Bone marrow (tissue), 2 donors: Measurements from ENCODE around the gene CTIF.
A peak's percentile ranks its signal among the peaks of the same experiment; 100 is the strongest.
"Not testable (repeated sequence)": the region's sequence is repeated elsewhere in the genome, so short reads cannot be mapped to it uniquely, and the experiment has no call there.

ENCODE experiments used
- DNase-seq, 2 donors: peaks; one replicate each; lab custom pipeline; 2025; lab: John Stamatoyannopoulos, UW

The CTIF gene

DNA sequence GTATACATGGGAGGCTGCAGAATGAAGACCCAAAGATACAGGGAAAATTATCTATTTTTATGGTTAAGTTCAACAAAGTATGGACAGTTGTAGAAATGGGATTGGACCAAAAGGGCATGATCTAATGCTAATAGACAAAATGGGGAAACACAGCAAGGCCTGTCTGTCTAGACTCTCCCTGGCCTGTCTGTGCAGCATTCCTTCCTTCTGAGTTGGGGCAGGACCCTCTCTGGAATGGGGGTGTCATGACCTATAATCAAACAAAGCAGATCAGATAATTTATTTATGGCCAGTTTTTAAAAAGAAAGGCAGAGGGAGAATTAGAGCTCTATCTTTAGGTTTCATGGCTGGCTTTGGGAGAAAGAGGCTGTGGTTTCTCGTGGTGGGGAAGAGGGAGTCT, 104.4 kb downstream of the CTIF start:
- DNase-seq: no peak

DNA sequence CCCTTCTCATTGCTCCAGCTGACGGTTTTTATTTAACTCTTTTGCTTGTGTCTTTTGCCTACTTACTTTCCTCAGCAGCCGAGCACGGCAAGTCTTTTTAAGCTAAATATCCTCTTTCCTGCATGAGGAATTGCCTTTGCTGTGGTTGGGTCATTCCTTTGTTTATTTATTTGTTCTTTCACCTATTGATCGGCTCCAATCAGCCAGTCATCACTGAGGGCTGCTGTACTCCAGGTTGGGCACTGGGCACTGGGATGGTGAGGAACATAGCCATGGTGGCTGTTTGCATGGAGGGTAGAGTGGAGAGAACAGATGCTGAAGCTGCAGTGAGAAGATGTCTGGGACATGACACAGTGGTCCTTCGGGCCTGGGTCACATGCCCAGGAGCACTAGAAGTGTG, 105.2 kb downstream of the CTIF start:
- DNase-seq: no peak

GRCh38 chr18:48645427-48646002, 106.7 kb downstream of the CTIF start:
- DNase-seq: no peak

- DNase-seq: no peak
Observed at GRCh38 chr18:48646976-48647375, 108.1 kb downstream of the CTIF start.

GRCh38 chr18:48649231-48649630, 110.4 kb downstream of the CTIF start:
- no peak for DNase-seq

GRCh38 chr18:48654591-48654990, 115.8 kb downstream of the CTIF start:
- not testable (repeated sequence) for DNase-seq

DNA sequence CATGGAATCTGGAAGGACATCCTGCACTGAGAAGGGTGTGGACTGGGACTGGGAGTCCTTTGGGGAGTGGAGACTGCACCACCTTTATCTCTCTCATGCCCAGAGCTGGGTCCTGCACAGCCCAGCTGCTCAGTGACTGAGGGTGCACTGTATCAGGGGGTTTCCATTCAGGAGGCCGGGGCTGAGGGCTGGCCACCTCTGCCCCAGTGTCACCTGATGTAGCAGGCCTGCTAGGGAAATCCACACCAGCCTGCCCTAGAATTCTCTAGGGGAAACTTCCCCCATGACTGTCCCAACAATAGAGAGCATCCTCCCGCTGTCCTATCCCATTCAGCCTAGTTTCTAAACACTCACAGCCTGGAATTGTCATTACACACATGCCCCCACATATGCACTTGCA, 116.7 kb downstream of the CTIF start:
- no peak for DNase-seq

- no peak for DNase-seq
Observed at GRCh38 chr18:48656176-48656575, 117.3 kb downstream of the CTIF start.

- DNase-seq: no peak
Observed at GRCh38 chr18:48656582-48656981, 117.8 kb downstream of the CTIF start.

- DNase-seq: no peak
Observed at GRCh38 chr18:48657447-48658120, 118.8 kb downstream of the CTIF start.

DNA sequence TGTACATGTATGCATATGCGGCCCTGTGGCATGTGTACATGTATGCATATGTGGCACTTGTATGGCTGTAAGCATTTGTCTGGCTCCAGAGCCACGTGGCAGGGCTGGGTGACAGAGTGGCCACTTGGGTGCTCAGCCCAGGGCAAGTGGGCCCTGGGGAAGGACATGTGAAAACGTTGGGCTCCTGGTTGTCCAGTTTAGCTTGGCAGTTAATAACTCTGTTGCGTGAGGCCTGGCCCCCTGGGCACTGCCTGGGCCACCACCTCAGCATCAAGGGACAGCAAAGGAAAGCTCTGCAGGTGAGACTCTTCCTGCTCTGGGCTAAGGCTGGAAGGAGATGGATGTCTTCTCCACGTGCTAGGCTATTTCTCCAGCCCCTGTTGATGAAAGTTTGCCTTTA, 119.9 kb downstream of the CTIF start:
- DNase-seq: no peak

- DNase-seq: no peak
Observed at GRCh38 chr18:48659188-48660009, 120.6 kb downstream of the CTIF start.

- no peak for DNase-seq
Observed at GRCh38 chr18:48660346-48661228, 121.8 kb downstream of the CTIF start.

DNA sequence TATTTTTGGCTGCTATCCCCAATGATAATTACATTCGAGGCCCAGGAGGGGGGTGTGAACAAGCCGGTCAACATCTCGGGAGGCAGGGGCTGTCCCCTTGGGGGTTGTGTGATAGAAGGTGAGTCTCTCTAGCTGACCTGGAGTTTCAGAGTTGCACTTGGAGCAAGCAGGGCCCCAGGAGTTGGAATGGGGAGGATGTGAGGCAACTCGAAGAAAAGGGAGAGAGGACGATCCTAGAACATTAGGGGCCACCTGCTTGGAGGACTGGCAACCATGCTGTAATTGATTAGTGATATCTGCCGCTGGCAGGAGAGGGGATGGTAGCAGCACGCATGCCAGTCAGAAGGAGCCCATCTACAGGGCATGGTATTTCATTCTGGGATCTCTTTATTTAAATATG, 122.6 kb downstream of the CTIF start:
- no peak for DNase-seq

DNA sequence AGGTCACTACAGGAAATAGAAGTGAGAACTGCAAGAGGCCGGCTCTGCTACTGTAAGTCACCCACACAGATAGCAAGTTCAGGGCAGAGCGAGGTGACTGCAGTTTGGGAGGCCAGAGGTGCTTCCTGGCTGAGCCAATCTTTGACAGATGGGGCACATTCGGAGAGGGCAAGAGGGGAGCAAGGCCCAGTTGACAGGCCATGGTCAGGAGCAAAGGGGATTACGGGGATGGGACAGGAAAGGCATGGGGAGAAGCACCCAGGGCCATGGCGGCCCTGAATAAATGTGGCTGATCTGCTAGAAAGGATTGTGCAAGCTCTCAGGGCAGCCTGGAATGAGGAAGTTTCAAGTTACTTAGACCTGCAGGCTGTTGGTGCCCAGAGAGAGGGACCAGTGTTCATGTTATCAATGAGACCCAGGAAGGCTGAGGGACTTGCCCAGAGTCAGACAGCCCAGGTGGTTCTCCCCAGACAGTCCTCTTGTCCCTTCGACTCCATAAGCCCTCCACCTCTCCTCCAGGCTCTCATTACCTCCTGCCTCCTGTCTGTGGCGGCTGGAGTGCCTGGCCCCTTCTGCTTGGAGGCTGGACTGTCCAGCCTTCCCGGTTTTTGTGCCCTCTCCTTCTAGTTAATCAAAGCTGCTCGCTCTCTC, 123.3 kb downstream of the CTIF start:
- DNase-seq: peak in 1 of 2 donors; percentile 7

DNA sequence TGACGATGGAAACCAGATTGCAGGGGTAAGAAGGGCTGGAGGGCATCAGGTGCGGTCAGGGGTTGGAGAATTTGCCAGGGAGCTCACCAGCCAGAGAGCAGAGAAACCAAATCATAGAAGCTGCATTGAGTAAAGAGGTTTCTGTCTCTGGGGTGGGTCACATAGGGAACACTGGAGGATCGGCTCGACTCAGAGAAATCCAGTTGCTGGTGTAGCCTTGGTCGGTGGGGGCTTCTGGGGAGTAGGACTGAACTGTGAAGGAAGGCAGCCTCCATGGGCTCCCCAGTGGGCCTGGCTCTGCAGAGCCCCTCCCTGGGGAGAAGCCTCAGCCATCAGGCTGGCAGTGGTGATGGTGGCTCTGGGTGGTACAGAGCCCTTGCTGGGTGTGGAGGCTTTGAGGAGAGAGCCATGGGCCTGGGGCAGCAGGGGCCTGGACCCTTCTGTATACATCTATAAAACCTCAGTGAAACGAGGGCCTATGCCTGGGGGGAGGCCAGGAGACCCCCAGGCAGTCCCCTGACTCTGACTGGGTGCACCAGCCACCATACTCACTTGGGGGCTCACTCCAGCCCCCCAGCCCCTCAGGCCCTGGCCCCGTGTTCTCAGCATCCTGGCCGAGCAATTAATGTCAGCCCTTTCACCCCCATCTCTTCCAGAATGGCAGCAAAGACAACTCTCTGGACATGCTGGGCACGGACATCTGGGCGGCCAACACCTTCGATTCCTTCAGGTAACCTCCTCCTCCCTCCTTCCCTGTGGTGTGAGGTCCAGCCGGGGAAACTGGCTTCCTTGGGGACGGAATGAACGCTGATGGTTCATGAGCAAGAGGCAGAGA, 124.5 kb downstream of the CTIF start:
- no peak for DNase-seq

- peak; percentile 12 to 20 for DNase-seq
Observed at GRCh38 chr18:48663931-48664847, 125.4 kb downstream of the CTIF start.

- no peak for DNase-seq
Observed at GRCh38 chr18:48665654-48666053, 126.8 kb downstream of the CTIF start.

DNA sequence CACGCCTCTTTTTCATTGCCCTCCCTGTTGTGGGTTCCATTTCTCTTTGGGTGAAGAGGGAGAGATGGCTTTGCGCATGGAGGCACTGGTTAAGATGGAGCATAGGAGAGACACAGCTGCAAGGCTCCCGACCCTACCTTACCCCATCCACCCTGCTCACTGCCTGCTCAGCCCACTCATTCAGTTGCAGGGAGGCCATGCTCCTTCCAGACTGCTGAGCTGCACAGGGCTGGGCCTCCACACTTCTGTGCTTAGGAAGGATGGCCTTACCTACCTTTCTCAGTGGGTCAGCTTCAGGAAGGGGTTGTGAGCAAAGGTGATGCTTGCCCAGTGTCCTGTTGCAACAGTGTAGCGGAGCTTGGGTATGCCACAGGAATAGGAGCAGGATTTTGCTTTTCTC, 127.8 kb downstream of the CTIF start:
- DNase-seq: no peak
